HL-60/S4 treated with phorbol 12-myristate 13-acetate at 8.2 ng/mL for 4 days and 3 days (cell line): ENCODE data around the gene YAF2.

Experiments used
- in situ Hi-C: fragments of 300-500 bp; cut with MboI; formaldehyde crosslinking; loops from 2 replicates; pipeline ENCODE4 v1.15.0; 2022; ENCODE audit warnings: low sequenced_read_pairs

The YAF2 gene

GRCh38 chr12:42156232-42156631 lies 81.8 kb downstream of the YAF2 start:
- in situ Hi-C loops: no loop called here

GRCh38 chr12:42145552-42146215 lies 92.4 kb downstream of the YAF2 start:
- in situ Hi-C loops: loop anchor here (25.0 kb wide), 1 partner anchor 192 kb away; the partner anchor contains the start of genes PPHLN1 and ZCRB1

DNA sequence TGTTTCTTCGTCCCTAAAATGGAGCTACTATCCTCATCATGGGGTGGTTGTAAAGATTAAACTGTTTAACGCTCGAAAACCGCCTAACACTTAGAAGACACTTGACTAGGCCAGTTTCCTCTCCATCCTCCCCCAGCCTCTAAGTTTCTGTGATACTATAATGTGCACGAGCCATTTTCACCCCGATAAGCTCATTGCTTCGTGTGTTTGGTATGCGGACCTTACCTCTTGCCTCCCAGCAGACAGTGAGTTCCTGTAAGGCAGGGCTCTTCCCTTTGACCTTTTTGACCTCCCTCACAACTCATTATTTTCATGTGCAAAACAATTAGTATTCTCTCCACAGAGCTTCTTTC lies 92.9 kb downstream of the YAF2 start:
- in situ Hi-C loops: loop anchor here (25.0 kb wide), 1 partner anchor 192 kb away; the partner anchor contains the start of genes PPHLN1 and ZCRB1

DNA sequence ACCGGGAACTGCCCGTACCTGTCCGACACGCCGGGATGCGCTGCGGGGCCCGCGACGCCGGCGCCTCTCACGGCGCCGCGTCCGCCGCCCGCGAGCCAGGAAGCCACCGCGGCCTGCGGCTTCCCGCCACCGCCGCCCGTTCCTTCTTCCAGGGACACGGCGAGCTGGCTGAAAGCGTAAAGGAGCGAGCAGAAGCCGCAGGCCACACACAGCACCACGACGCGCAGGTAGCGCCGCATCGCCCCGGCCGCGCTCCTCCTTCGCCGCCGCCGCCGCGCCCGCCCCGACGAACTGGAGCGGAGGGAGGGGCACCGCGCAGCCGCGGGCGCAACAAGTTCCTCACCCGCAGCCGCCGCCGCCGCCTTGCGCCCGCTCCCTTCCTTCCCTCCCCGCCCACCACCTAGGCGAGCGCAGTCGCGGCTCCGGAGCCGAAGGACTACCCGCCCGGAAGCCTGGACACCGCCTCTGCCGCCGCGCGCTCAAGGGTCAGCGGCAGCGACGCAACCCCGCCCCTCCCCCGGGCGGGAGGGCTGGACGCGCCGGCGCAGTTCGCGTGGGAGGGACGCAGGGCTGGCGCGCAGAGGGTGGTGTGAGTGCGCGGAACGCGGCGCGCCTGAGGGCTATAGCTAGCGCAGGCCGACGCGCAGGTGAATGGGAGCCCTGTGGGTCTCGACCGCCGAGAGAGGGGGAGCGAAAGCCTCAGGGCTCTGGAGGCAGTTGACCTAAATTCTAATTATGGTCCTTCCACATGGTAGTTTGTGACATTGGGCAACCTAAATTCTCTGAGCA lies 93.4 kb downstream of the YAF2 start, which contains the start of gene GXYLT1:
Gene GXYLT1 (minus strand): TSS at position 467 of the 789 bp plus-strand sequence. CDS start 228 bp downstream, at position 239.
- in situ Hi-C loops: loop anchor here (25.0 kb wide), 1 partner anchor 193 kb away; the partner anchor contains the start of genes PPHLN1 and ZCRB1

DNA sequence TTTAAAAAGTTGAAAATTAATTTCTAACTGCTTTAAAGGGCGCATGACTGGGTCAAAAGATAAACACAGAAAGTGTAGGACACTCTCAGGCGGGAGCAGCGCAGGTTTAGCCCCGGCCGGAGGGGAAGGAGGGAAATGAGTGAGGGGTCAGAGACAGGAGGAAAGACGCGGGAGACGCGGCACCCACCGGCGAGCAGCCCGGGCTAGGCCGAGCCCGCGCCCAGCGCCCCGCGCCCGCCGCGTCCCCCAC lies 94.0 kb downstream of the YAF2 start:
- in situ Hi-C loops: loop anchor here (25.0 kb wide), 1 partner anchor 193 kb away; the partner anchor contains the start of genes PPHLN1 and ZCRB1

DNA sequence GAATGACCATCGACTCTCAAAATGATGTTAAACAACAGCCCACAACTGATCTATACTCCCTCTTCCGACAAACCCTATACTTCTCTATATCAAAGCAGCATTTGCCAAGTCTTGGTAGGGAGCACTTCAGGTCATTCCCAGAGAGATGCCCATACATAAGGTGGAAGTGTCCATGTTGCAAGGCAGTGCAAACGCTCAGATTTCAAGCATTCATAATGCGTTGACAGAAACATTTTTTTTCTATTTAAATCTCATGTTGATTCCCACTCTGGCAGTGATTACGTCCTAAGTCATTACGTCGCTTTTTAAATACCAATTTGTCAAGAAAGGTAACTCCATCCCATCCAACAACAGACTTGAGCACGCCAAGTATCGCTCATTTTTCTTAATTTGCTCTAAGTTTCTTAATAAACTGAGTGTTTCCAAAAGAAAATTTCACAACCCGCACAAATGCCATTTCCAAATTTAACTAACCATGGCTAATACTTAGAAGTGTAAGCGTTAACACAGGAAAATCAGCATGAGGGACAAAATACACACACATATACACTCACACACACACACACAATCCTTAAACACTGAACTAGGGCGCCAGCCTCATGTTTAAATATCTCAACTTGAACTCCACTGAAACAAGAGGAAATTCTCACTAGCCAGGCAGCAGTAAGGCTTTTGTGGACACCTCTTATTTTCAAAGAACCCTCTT lies 94.4 kb downstream of the YAF2 start:
- in situ Hi-C loops: loop anchor here (25.0 kb wide), 1 partner anchor 194 kb away; the partner anchor contains the start of genes PPHLN1 and ZCRB1

DNA sequence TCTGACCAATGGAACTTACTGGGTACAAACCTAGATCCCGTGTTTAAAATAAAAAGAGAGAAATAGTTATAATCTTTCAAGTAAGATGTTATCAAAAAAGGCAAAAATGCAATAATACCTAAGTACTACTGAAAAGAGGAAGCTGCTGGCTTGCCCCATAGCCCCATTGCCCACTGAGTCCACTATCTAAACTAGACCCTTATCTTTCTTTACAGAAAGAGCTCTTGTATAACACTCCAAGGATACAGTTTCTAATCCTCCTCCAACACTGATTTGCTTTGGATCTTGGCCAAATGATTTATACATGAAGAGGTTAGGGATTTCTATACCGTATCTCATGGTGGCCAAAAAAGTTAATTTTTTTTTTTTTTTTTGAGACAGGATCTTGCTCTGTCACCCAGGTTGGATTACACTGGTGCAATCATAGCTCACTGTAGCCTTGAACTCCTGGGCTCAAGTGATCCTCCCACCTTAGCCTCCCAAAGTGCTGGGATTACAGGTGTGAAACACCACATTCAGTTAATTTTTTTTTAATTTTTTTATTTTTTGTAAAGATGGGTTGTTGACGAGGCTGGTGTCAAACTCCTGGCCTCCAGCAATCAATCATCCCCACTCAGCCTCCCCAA lies 96.0 kb downstream of the YAF2 start:
- in situ Hi-C loops: loop anchor here (25.0 kb wide), 1 partner anchor 195 kb away; the partner anchor contains the start of genes PPHLN1 and ZCRB1

DNA sequence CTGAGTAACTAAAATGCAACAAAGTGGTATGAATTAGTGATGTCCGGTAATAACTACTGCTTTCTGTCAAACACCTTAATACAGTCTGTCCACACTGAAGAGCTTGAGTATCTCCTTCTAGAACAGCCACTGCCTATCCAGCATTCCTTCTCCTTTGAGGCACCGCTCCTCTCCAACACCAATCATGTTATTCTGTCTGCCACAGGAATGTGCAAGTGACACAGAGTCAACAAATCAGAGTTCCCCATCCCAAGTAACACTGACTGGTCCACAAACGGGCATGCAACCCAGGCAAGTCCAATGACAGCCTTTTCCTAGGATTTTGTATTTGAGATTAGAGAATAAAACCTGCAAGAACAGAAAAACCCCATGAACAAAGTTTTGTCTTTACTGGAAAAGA lies 97.1 kb downstream of the YAF2 start:
- in situ Hi-C loops: loop anchor here (25.0 kb wide), 1 partner anchor 196 kb away; the partner anchor contains the start of genes PPHLN1 and ZCRB1

- in situ Hi-C loops: loop anchor here (25.0 kb wide), 1 partner anchor 202 kb away; the partner anchor contains the start of genes PPHLN1 and ZCRB1
Observed at GRCh38 chr12:42135259-42135814, 102.7 kb downstream of the YAF2 start.

DNA sequence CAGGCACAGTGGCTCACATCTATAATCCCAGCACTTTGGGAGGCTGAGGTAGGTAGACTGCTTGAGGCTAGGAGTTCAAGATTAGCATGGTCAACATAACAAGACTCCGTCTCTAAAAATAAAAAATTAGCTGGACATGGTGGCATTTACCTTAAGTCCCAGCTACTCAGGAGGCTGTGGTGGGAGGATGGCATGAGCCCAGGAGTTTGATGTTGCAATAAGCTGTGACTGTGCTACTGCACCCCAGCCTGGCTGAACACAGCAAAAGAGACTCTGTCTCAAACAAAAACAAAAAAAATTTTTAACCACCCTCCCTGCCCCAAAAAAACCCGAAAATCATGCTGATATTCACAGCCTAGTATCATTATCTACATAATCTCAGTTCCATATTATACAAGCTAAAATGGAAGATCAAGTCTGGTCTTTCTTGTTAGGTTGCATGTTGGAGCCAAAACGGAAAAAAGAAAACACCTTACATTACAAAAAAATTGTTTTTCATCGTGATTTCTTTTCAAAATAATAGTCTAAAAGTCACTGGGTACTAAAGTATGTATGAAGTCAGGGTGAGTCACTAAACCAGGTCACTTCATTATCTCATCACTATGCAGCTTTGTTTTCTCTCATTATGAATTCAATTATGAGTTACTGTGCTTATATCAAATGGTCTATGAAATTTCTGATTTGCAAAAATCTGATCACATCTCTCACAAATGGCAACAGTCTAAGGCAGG lies 107.2 kb downstream of the YAF2 start:
- in situ Hi-C loops: loop anchor here (25.0 kb wide), 1 partner anchor 206 kb away; the partner anchor contains the start of genes PPHLN1 and ZCRB1

DNA sequence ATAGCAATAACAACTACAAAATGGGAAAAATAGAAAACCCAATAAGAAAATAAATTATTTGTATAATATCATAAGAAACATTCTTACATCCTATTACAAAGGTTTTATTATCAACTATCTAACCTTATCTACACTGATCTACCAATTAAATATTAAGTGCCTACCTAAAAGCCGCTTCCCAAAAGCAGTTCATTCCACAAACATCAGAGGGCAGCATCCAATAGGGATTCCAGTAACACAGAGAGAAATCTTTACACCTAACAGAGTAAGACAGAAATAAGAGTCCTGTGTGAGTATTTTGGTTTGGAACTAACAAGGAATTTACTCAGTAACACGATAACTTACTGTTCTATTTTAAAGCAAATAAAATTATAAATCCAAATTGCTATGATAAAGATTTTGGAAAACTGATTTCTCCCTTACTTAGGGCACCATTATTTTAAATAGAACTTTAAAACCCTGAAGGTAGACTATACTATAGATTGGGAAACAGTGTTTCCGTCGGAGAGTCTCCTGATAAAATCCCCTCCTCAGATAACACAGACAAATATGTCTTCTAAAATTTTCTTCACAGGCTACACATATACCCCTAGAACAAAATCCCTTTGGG lies 108.3 kb downstream of the YAF2 start:
- in situ Hi-C loops: loop anchor here (25.0 kb wide), 1 partner anchor 208 kb away; the partner anchor contains the start of genes PPHLN1 and ZCRB1

GRCh38 chr12:42128888-42129287 lies 109.2 kb downstream of the YAF2 start:
- in situ Hi-C loops: loop anchor here (25.0 kb wide), 1 partner anchor 208 kb away; the partner anchor contains the start of genes PPHLN1 and ZCRB1

DNA sequence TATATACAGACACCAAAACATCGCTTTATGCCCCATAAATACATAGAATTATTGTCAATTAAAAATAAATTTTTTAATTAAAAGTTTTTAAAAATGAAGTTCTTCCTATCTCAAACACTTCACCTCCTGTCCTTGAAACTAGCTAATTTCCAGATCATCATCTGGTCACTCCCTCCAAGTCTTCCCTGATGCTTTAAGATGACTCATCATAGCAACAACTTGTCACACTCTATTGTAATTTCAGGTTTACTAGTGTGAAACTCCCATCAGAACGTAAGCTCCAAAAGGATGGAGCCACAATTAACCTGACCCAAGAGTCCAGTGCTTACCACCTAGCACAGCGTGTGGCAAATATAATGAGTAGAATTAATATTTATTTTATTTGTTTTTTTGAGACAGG lies 109.7 kb downstream of the YAF2 start:
- in situ Hi-C loops: loop anchor here (25.0 kb wide), 1 partner anchor 209 kb away; the partner anchor contains the start of genes PPHLN1 and ZCRB1

DNA sequence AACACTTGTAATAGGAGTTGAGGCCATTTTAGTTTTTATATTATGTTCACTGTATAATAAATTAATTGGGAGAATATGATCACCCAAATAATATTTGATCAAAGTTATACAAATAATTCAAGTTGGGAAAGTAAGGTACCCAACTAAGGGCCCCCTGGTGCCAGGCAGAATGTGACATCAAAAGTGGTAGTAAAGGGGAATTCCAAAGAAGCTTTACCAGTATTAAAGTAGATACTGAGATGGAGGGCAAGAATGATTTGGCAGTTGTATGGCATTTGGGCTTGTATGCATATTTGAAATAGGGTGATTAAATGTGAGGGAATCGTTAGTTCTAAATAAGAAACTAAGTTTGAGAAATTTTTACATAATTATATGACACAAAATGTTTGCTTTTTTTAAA lies 111.1 kb downstream of the YAF2 start:
- in situ Hi-C loops: loop anchor here (25.0 kb wide), 1 partner anchor 210 kb away; the partner anchor contains the start of genes PPHLN1 and ZCRB1

DNA sequence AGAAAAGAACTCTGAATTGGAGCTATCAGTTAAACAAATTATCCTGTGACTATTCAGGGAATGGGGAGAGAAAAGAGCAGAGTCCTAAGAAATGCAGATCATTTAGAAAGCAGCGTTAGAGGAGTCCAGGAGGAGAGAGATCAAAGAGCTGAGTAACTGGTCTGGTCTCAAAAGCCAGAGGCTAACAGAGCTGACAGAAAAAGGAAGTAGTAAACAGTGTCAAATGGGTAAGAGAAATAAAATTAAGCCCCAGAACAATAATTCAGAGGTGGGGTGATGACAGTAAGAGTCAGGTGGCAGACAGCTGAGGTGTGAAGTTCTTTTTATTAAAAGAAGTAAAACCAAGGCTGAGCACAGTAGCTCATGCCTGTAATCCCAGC lies 112.7 kb downstream of the YAF2 start:
- in situ Hi-C loops: loop anchor here (25.0 kb wide), 1 partner anchor 212 kb away; the partner anchor contains the start of genes PPHLN1 and ZCRB1

GRCh38 chr12:42124764-42125387 lies 113.2 kb downstream of the YAF2 start:
- in situ Hi-C loops: loop anchor here (25.0 kb wide), 1 partner anchor 212 kb away; the partner anchor contains the start of genes PPHLN1 and ZCRB1

GRCh38 chr12:42119085-42119633 lies 118.9 kb downstream of the YAF2 start:
- in situ Hi-C loops: no loop called here
